T-helper 9 cell (primary cell): Measurements from ENCODE around the gene BNIP5.

Experiments used
- DNase-seq: peaks from one replicate; pipeline ENCODE4 v3.0.0-alpha.2; 2020

BNIP5 gene

DNA sequence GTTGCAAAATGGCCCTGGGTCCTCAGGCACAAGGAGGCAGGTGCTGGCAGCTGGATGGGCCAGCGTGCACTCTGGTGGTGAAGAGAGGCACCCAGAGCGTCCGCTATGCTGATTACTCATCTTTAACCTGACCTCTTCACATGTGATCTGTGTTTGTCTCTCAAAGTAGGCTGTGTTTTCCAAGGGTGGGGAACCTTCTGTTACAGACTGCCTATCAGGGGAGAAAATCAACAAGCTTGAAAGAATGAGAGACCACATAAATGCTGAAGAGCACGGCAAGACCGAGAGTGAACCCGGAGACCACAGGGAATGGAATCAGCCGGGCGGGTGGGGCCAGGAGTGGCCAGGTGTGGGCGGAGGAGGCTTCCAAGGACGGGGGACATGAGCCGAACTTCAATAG, 16.2 kb downstream of the BNIP5 start:
- no peak for DNase-seq

DNA sequence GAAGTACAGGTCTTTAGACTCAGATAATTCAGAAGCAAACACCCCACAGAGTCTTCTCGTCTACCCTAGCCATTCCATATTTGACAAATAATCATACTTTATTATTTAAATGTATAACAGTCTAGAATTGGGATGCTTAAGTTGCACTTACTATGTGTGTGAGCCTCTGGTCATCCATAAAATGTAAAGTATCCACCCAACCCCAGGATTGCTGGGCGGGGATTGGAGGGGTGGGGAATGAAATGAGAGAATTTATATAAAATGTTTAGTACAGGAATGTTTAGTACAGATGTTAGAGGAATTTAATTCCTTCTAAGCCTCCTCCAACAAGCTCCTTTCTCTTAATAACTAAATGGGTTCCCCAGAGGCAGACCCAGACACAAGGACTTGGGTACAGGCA, 16.9 kb downstream of the BNIP5 start:
- DNase-seq, result no peak

DNA sequence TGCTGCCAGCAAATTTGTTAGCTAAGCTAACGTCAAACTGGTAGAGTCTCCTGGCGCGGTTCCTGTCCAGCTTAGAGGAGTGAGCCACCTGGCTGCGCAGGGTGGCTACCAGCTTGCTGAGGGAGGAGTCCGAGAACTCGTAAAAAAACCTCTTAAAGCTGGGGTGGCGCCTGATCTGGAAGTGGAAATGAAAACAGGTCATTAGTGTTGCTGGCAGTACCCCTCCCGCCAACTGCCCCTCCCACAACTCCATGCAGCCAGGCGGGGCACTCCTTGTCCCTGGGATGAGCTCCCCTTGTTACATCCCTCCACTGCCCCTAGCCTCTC, 17.3 kb downstream of the BNIP5 start:
- DNase-seq, result no peak

DNA sequence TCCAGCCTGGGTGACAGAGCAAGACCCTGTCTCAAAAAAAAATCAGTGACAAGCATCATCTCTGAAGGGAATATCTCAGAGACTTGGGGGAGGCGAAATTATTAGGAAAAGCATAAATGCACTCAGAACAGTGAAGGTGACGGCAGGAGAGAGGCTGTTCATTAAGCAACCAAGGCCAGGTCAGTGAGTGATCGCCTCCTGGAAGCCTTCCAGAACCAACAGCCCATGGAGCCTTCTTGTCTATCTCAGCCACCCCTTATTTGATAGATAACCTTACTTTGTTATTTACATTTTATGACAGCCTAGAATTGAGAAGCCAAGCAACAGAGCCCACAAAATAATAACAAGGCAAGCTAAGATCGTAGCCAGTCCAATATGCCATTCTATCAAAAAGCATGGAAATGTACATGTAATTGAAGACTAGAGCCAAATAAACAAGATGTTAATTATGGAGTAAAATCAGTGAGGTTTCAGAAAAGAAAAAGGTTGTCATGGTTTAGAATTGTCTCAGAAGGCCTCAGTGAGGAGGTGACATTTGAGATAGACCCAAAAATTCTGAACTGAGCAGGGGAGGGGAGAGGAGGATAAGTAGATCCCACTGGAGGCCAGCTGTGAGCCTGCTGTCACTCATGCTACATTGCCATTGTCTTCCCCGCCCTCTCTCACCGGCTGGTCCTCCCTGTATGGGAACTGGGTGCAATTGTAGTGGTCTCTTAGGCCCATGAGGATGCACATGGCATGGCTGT, 17.8 kb downstream of the BNIP5 start:
- no peak for DNase-seq

DNA sequence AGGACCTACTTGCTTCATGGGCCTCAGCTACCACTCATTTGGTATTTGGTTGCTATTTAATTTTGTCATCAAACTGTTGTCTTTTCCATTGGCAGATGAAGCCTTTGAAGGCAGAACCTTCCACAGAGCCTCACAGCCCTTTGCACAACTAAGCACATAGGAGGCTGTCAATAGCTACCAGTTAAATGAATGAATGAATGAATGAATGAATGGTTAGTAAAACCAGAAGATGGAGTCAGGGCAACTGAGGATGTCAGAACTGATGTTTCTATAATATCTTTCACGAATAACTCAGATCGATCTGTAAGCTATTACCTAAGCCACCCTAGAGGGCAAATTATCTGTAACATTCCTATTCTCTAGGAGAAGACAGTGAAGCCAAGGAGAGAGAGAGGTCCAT, 19.1 kb downstream of the BNIP5 start:
- no peak for DNase-seq

DNA sequence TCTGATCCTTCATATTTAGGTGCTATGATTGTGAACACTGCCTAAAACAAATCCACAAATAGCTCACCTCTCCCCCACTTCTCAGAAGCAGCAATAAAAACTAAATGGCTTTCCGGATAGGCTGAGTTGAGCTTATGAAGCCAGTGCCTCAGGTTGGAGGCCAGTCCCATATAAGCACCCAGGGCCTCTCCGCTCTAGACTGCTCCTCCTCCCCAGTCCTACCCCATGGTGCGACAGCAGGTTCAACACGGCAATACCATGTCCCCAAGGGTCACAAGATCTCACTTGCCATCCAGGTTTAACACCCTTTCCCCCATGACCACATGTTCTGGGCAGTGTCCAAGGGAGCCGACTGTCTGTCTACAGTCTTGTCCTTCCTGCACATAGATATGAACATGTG, 20.8 kb downstream of the BNIP5 start:
- no peak for DNase-seq

DNA sequence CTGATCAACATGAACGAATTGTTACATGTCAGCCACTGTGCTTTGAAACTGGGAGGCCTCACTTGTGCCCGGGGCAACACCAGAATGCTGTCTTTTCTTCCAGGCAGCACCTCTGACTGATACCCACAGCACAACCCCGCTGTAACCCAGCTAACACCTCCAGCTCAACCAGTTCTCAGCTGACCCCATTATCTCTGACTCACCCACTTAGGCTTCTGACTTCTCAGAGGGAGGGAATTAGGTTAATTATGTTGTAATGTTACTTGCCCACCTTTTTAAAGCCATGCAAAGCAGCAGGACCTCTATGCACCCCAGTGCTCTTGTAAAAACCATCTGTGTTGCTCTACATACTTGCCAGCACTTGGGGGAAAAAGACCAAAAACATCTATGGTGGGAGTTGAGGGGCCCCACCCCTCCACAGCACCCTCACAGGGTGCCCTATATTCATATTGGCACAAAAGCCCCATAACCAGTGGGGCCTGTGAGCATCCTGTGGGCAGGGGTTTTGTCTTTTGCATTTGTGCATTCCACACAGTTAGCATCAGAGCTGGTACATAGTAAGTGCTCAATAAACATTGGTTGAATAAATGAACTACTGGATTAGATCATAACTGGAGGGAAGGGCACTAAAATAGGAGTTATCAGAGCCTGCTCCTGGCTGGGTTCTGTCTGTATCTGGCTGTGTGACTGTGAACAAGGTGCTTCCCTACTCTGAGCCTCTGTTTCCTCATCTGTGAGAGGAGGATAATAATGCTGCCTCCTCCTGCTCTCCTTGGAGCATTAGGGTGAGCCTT, 22.3 kb downstream of the BNIP5 start:
- no peak for DNase-seq

DNA sequence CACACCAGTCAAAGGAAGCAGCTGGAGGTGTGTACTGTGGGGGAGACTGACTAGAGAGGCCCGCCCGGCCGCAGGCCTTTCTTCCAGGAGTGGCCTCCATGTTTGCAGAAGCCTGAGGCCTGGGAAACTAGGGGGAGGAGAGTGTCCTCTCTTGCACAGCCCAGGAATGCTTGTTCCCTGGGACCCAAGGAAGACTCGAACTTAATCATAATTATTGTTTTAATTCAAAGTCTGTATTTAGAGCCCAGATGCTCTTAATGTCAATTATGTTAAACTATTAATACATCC, 23.1 kb downstream of the BNIP5 start:
- no peak for DNase-seq

DNA sequence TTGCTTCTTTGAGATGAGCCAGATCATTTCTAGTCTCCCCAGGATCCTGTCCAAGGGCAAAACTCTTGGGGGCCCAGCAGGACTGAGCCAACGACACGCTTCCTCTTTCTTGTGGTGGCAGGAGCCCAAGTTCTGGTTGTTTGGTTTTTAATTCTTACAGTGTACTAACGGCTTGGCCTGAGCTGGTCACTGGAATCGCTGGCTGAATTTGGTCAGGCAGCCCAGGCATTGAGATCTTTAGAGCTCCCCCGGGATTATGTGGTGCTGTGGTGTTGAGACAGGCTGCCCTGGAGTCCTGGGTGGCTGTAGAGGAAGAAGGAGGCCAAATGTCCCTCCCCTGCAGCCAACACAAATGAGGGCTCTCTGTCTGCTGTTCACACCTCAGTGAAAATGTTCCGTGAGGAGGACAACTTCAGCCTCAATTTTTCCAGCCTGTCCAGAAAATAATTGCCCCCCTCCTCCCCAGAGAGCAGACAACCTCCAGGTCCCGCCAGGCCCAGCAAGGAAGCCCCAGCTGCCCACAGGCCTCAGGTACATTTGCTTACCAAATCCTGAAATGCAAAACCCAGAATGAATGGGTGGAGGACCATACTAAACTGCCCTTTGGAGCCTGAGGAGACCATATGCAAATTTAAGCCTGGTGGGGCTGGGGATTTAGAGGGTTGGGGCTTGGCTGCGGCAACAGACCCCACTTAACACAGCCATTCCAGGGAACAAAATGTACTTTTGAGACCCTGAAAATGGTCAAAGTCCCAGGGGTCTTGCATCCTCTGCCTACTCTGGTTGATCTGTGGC, 23.6 kb downstream of the BNIP5 start:
- no peak for DNase-seq

DNA sequence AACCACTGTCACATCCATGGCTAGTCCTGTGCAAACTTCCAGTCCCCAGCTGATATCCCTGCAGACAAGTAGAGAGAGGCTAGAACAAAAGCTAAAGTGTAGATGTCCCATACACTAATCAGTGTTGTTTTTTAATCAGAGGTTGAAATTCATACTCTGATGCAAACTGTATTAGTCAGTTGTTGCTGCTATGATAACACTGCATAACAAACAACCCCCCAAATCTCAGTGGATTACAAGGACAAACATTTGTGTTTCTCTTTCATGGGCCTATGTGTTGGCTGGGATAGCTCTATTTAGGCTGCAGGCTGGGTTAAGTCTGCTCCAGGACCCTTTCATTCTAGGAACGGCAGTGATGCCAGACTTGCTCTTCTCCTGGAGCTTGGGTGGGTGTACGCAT, 26.8 kb downstream of the BNIP5 start:
- DNase-seq, result no peak

DNA sequence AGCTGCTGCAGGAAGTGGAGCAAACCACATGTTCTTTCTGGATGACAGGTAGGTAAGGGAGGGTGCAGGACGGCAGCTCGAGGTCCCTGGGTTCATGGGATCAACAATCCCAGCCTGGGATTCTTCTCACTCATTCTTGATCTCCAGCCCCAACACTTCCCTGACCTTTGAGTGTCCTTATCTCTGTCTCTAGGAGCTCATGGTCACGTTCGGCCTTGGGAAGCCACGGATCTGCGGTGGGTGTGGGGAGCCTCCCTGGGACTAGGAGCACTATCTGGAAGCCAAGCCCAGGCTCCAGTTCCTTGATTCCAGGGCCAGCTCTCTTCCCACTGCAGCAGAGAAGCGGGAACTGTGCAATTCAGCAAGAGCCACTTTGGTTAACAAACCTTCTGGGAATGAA, 27.5 kb downstream of the BNIP5 start:
- no peak for DNase-seq

DNA sequence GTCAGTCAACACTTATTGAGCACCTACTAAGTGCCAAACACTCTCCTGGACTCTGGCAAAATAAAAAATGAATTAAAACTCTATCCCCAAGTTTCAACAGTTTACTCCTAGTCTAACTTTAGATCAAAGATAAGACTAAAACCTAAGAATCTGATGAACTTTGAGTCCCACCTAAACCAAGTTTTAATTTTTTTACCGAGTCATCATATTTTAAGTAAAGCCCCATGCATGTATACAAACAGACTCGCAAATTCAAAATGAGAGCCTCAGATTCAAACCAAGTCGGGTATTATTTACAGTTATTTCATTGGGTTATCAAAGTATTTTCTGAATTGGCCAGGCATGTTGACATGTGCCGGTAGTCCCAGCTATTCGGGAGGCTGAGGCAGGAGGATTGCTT, 28.2 kb downstream of the BNIP5 start:
- DNase-seq, result no peak

DNA sequence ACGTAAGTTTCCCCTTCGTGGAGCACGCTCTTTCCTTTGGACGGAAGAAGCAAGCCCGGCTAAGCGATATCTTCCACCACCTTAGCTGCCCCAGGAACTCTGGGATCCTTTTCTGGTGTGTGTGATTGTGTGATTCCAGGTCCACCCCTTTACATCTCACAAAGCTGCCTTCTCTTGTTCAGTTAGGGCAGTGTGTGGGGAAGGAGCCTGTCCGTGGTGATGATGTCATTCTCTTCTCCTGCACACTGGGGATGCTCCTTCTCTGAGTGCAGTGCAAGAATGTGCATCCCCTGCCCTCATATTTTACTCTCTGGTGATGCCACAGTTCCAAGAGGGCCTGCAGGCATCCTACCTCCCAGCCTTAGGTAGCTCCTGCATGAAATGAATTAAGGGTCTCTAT, 30.3 kb downstream of the BNIP5 start:
- DNase-seq, result no peak

DNA sequence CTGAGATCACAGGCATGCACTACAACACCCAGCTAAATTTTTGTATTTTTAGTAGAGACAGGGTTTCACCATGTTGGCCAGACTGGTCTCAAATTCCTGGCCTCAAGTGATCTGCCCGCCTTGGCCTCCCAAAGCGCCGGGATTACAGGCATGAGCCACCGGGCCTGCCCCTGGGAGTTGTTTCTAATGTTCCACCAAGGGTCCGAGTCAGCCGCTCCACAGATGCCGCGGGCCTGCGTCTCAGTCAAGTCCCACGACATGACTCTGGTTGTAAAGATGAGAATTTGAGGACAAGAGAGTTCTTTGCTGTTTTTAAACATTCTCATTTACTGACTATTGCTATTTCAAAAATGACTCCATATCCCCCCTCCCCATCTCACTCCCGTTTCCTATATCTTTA, 30.8 kb downstream of the BNIP5 start:
- DNase-seq, result no peak

DNA sequence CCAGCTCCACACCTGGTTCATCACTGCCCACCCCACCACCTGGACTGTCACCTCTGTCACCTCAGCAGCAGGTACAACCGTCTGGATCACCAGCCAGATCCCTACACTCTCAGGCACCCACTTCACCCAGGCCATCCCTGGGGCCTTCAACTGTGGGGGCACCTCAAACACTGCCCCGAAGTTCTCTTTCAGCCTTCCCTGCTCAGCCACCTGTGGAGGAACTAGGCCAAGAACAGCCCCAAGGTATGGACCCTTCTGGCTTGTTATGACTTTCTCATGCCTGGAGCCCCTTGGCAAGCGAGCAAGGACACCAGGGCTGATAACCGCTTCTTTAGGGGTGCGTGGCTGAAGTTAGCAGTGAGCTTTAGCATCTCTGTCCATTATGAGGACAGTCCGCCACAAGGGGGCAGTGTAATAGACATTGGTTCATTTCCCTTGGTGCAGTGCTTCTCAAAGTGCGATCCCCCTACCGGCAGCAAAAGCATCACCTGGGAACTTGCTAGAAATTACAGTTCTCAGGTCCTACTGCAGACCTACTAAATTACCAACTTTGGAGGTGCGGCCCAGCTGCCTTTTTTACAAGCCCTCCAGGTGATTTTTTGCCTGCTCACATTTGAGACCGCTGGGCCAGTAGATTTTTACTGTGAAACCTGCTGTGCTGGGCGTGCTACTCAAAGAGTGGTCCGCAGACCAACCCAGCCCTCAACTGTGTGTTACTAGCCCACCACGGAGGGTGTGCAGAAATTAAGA, 34.3 kb downstream of the BNIP5 start:
- peak; percentile 95 for DNase-seq

DNA sequence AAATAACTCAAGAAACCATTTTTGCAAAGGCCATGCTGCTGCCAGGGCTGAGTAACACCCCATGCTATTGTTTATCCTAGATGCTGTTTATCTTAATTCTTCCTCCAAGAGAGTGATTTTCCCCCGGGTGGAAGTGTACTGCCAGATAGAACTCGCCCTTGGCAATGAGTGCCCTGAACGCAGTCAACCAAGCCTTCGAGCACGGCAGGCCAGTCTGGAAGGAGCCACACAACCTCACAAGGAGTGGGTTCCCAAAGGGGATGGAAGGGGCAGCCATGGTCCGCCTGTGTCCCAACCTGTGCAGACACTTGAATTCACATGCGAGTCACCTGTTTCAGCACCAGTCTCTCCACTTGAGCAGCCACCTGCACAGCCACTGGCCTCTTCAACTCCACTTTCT, 34.9 kb downstream of the BNIP5 start:
- DNase-seq, result no peak

DNA sequence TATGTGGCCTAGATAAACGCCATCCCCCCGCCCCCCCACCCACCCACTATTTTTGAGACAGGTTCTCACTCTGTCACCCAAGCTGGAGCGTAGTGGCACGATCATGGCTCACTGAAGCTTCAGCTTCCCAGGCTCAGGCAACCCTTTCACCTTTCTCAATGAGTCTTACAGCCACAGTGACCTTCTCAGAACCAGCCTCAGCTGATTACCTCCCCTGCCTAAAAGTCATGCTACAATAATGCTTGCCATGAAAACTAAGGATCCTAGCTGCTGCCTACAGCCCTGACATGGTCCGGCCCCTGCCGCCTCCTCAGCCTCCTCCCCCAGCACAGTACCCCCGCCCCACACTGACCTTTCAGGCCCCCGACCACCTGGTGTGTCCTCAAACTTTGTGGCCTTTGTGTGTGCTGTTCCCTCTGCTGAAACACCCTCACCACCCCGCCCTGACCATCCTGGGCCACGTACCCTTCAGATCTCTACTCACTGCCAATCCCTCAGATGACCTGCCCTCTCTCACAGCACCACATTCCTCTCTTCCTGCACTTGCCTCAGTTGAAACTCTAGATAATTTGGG, 35.5 kb downstream of the BNIP5 start:
- no peak for DNase-seq

DNA sequence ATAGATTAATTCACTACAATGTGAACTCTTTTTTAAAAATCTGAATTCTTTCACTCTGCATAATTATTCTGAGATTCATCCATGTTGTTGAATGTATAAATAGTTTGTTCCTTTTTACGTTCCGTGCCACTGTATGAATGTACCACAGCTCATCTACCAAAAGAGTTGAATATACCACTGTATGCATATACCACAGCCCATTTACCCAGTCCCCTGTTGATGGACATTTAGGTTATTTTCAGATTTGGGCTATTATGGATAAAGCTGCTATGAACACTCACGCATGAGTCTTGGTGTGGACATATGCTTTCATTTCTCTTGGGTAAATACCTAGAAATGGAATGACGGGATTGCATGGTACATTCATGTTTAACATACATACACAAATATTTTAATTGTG, 38.7 kb downstream of the BNIP5 start:
- DNase-seq, result no peak

DNA sequence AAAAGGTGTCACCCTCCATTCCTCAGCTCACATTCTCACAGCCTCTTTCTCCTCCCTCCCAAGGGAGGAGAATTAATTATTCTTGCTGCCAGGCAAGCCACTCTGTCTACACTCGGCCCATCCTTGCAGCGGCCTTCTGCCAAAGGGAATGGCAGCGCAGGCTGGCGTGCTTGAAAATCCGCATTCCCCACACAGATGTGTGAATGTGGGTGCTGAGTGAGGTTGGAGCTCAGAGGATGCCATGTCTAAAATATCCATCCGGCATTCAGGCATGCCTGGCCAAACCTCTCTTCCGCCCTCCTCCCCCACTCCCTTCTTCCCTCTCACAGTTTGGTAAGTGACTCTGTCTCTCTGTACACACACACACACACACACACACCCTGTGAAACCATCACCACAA, 39.2 kb downstream of the BNIP5 start:
- no peak for DNase-seq

DNA sequence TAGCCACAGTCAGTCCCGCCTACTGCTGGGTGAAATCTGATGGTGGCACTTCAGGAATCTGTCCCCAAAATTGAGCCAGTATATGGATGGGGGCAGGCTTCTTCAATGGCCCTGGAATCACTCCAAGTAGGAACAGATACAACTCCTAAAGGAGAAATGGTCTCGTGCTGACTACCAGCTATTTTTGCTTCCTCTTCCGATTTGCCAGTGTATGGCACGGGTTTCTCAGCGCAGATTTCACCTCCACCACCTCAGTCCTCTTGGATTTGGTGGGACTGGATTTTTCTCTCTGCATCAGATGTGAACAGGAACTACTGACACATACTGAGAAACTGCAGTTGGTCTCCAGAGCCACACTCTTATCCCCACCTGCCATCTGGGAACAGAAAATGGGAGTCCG, 39.6 kb downstream of the BNIP5 start:
- no peak for DNase-seq

DNA sequence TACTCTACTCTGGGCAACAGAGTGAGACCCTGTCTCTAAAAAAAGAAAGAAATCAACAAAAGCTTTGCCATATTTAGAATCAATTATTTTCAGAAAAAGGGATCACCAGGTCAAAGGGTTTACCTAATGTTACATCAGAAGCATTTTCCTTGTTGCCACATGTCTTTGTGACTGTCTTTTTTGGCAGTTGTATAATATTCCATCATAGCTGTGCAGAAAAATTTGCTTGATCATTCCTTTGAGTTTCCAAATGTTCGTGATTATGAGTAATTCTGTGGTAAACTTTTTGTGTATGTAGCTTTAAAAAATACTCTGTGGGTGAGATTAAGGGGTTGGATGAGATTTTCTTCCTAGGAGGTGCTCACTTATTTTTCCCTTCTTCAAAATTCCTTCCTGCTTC, 40.4 kb downstream of the BNIP5 start:
- no peak for DNase-seq

DNA sequence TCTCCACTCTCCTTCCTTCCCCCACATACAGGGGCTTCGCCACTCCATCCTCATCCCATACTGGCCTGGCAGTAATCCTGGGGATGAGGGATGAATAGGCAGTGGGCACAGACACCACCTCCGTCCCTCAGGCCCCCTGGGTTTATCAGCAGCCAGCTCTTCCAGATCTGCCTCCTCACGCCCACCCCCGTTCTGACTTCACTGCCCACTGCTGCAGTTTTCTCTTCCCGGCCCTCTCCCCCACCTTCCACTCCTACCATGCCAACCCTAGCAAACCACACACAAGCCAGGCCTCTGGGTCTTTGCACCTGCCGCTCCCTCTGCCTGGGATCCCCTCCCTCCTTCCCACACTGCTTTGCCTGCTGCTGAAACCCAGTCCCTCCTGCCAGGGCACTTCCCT, 44.5 kb downstream of the BNIP5 start:
- no peak for DNase-seq
